Glutamatergic neuron (in vitro differentiated cells): ENCODE data around the gene IL34. TPM values are rescaled to one million over a fixed set of nuclear protein-coding genes. Genes with fewer than 3 reads are reported as not detected.

ENCODE experiments used
- DNase-seq: peaks from one replicate; pipeline ENCODE4 v3.0.0; 2022
- H3K27ac Mint-ChIP-seq: one replicate; pipeline ENCODE4 v1.8.0; 2020; ENCODE audit warnings: mild to moderate bottlenecking, mixed read lengths, inconsistent platforms; ENCODE audit not compliant: unreplicated experiment
- H3K27me3 Mint-ChIP-seq: one replicate; pipeline ENCODE4 v1.8.0; 2020; ENCODE audit warnings: mild to moderate bottlenecking, moderate library complexity, mixed read lengths, inconsistent platforms; ENCODE audit not compliant: unreplicated experiment
- H3K36me3 Mint-ChIP-seq: one replicate; pipeline ENCODE4 v1.8.0; 2020; ENCODE audit warnings: mild to moderate bottlenecking, mixed read lengths, inconsistent platforms; ENCODE audit not compliant: unreplicated experiment
- H3K4me1 Mint-ChIP-seq: one replicate; pipeline ENCODE4 v1.8.0; 2020; ENCODE audit warnings: mild to moderate bottlenecking, low read depth, mixed read lengths, inconsistent platforms; ENCODE audit not compliant: unreplicated experiment
- H3K4me3 Mint-ChIP-seq: one replicate; pipeline ENCODE4 v1.8.0; 2020; ENCODE audit warnings: mild to moderate bottlenecking, mixed read lengths, inconsistent platforms; ENCODE audit not compliant: unreplicated experiment
- H3K9me3 Mint-ChIP-seq: one replicate; pipeline ENCODE4 v1.8.0; 2020; ENCODE audit warnings: mild to moderate bottlenecking, moderate library complexity, mixed read lengths, inconsistent platforms; ENCODE audit not compliant: unreplicated experiment
- CTCF ChIP-seq: fragments of 200-600 bp; sonication (generic); IDR thresholded peaks from one replicate; pipeline ENCODE4 v1.5.0; 2021; ENCODE audit not compliant: partially characterized antibody, unreplicated experiment
- total RNA-seq: library from RNA; stranded (reverse); fragmentation: NEBNext Ultra II Directional; extraction: Animal tissue kit (Norgen Biotek cat#: 25700); gene quantifications from one replicate; pipeline ENCODE4 v1.2.1, GENCODE V29; 2021; ENCODE audit not compliant: unreplicated experiment

IL34 gene
- total RNA-seq, 1 donor from 2014 or later, result 0.42 TPM

- peaks cover 2% of the 10 kb centered on the region for H3K4me1 Mint-ChIP-seq
- peaks cover 7% of the 10 kb centered on the region for H3K9me3 Mint-ChIP-seq
- no peak overlapping the region for H3K27ac Mint-ChIP-seq
- no peaks in the 10 kb centered on the region for H3K36me3 Mint-ChIP-seq
- H3K4me3 Mint-ChIP-seq, result no peak overlapping the region
- no peak for DNase-seq
- TF ChIP-seq CTCF, result no peak
- H3K27me3 Mint-ChIP-seq, result peaks cover 3% of the 10 kb centered on the region
These were observed 37.8 kb upstream of the IL34 start for GRCh38 chr16:70608521-70608920.

DNA sequence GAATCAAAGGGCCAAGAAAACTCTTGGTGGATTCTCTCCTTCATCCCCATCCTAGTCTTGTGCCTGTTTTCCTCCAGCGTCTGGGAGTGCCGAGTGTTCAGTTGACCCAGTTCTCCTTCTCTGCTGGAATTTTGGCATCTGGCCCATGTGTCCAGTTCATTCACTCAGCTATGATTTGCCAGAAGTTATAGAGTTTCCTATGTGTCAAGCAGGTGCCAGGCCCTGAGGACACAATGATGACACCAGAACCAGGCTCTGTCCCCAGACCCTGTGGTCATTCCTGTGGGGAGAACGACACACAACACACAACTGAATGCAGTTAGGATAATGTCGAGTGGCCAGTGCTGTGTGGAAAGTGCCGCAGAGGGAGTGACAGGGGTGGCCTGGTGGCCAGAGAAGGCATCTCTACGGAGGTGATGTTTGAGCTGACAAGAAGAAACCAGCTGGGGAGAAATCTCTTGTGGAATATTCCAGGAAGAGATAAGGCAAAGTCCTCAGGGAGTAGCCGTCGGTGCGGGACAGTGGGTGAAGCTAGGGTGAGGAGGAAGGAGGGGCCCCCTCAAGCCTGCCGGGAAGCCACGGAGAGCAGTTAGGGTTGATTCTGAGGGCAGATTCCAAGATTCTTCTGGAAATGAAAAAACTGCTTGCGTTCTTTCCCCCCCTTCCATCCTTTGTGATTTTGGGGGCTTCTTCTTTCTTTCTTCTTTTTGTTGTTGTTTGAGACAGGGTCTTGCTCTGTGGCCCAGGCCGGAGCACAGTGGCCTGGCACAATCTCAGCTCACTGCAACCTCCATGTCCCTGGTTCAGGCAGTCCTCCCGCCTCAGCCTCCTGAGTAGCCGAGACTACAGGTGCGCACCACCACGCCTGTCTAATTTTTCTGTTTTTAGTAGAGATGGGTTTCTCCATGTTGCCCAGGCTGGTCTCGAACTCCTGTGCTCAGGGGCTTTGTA lies 35.8 kb upstream of the IL34 start:
- Mint-ChIP-seq H3K4me1 (no peaks in the 10 kb centered on the region), H3K36me3 (no peaks in the 10 kb centered on the region), H3K9me3 (peaks cover under 1% of the 10 kb centered on the region), H3K4me3 (no peak overlapping the region), H3K27ac (no peak overlapping the region), H3K27me3 (peaks cover 3% of the 10 kb centered on the region)
- no peak for DNase-seq
- no peak for TF ChIP-seq CTCF

GRCh38 chr16:70611224-70611598 lies 35.1 kb upstream of the IL34 start:
- H3K4me1 Mint-ChIP-seq, result no peaks in the 10 kb centered on the region
- H3K9me3 Mint-ChIP-seq, result no peaks in the 10 kb centered on the region
- no peak for TF ChIP-seq CTCF
- no peak overlapping the region for H3K27ac Mint-ChIP-seq
- H3K27me3 Mint-ChIP-seq, result peaks cover 3% of the 10 kb centered on the region
- H3K4me3 Mint-ChIP-seq, result no peak overlapping the region
- DNase-seq, result no peak
- H3K36me3 Mint-ChIP-seq, result no peaks in the 10 kb centered on the region

- H3K36me3 Mint-ChIP-seq, result no peaks in the 10 kb centered on the region
- no peak overlapping the region for H3K4me3 Mint-ChIP-seq
- H3K27me3 Mint-ChIP-seq, result peaks cover under 1% of the 10 kb centered on the region
- no peaks in the 10 kb centered on the region for H3K9me3 Mint-ChIP-seq
- H3K27ac Mint-ChIP-seq, result no peak overlapping the region
- no peak for DNase-seq
- no peak for TF ChIP-seq CTCF
- H3K4me1 Mint-ChIP-seq, result no peaks in the 10 kb centered on the region
These were observed 34.5 kb upstream of the IL34 start for GRCh38 chr16:70611785-70612303.

DNA sequence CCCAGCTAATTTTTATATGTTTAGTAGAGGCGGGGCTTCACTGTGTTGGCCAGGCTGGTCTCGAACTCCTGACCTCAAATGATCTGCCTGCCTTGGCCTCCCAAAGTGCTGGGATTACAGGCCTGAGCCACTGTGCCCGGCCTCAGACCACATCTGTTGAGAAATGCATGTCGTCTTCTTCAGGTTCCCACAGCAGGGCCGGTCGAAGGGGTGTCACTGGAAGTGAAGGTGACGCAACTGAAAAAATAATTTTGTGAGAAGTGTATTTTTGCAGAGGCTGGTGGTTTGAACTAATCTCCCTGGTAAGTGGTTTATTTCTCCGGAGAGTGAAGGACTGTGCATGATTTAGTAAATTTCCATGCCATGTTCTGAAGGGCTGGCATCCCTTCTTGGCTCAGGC lies 33.4 kb upstream of the IL34 start:
- Mint-ChIP-seq H3K4me3 (no peak overlapping the region), H3K27ac (no peak overlapping the region), H3K36me3 (no peaks in the 10 kb centered on the region), H3K9me3 (no peaks in the 10 kb centered on the region), H3K4me1 (no peaks in the 10 kb centered on the region), H3K27me3 (peaks cover 3% of the 10 kb centered on the region)
- TF ChIP-seq CTCF, result no peak
- no peak for DNase-seq
